NCI-H2029 treated with DMSO at 0.1 percent for 48 hours (cell line): ENCODE measurements around the gene PRR36.

Source experiments
- DNase-seq: peaks from one replicate; lab custom pipeline; 2025; lab: John Stamatoyannopoulos, UW

Gene PRR36

GRCh38 chr19:7818806-7819205, 55.4 kb downstream of the PRR36 start:
- DNase-seq: no peak
